22Rv1 (cell line): ENCODE data around the gene BRAT1.

Experiments
- ZFX ChIP-seq: fragments of 450-650 bp; IDR thresholded peaks from 2 replicates; pipeline ENCODE4 v1.6.1; 2017; ENCODE audit warnings: antibody characterized with exemption, borderline replicate concordance
- TF ChIP-seq, protein P1 (sequence below): fragments of 450-650 bp; IDR thresholded peaks from 2 replicates; pipeline ENCODE4 v1.5.1; 2017; ENCODE audit warnings: mild to moderate bottlenecking

DNA sequence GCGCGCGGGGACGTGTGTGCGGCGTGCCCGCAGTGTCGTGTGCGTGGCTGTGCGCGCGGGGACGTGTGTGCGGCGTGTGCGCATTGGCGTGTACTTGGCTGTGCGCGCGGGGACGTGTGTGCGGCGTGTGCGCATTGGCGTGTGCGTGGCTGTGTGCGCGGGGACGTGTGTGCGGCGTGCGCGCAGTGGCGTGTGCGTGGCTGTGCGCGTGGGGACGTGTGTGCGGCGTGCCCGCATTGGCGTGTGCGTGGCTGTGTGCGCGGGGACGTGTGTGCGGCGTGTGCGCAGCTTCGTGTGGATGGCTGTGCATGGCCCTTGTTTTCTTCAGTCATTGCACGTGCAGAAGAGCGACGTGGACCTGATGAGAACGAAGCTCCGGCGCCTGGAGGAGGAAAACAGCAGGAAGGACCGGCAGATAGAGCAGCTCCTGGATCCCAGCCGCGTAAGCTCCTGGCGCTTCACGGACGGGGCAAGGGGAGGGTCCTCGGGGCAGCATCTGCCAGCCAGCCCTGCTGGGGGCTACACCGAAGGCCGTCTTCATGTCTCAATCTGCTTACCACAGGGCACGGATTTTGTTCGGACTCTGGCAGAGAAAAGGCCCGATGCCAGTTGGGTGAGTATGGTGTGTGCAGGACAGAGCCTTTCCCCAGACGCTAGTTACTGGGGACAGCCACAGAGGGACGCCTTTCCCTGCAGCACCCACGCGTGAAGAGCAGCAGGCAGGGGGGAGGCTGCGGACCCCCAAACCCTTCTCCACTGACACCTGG lies 22.8 kb upstream of the BRAT1 start:
- TF ChIP-seq, protein P1, sequence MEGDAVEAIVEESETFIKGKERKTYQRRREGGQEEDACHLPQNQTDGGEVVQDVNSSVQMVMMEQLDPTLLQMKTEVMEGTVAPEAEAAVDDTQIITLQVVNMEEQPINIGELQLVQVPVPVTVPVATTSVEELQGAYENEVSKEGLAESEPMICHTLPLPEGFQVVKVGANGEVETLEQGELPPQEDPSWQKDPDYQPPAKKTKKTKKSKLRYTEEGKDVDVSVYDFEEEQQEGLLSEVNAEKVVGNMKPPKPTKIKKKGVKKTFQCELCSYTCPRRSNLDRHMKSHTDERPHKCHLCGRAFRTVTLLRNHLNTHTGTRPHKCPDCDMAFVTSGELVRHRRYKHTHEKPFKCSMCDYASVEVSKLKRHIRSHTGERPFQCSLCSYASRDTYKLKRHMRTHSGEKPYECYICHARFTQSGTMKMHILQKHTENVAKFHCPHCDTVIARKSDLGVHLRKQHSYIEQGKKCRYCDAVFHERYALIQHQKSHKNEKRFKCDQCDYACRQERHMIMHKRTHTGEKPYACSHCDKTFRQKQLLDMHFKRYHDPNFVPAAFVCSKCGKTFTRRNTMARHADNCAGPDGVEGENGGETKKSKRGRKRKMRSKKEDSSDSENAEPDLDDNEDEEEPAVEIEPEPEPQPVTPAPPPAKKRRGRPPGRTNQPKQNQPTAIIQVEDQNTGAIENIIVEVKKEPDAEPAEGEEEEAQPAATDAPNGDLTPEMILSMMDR, result no peak
- TF ChIP-seq ZFX, result no peak
